Anterior cingulate cortex (tissue), 58 donors: ENCODE results near the gene SURF2.
A peak's percentile ranks its signal among the peaks of the same experiment; 100 is the strongest.
"Not testable (repeated sequence)": the region's sequence is repeated elsewhere in the genome, so short reads cannot be mapped to it uniquely, and the experiment has no call there.

Source experiments
- DNase-seq, 58 donors: peaks; one replicate each; lab custom pipeline; 2025; lab: John Stamatoyannopoulos, UW

The SURF2 gene

DNA sequence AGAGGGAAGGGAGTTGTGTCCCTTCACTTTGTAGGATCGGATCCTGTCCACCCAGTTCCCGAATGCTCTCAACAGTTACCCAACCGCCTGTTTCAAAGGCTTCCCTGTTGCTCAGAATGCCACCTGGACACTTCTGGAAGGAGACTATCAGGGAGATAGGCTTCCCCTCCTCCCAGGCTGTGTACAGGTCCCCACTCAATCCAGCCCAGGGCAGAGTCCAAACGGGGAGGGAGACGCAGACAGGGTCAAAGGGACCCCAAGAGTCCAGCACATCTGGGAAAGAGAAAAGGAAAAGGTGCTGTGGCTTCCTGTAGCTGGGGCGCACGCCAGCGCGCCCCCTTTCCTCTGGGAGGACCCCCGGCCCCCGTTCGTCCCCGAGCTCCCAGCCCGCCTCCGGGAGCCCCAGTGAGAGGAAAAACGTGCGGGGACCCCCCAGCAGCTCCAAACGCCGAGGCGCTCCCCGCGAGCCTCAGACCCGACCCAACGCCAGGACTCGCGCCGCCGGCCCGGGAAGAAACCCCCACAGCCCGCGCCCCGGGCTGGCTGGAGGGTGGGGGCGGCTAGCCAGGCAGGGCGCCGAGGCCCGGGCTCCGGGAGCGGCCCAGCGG is 18.9 kb downstream of the SURF2 start:
- no peak for DNase-seq

DNA sequence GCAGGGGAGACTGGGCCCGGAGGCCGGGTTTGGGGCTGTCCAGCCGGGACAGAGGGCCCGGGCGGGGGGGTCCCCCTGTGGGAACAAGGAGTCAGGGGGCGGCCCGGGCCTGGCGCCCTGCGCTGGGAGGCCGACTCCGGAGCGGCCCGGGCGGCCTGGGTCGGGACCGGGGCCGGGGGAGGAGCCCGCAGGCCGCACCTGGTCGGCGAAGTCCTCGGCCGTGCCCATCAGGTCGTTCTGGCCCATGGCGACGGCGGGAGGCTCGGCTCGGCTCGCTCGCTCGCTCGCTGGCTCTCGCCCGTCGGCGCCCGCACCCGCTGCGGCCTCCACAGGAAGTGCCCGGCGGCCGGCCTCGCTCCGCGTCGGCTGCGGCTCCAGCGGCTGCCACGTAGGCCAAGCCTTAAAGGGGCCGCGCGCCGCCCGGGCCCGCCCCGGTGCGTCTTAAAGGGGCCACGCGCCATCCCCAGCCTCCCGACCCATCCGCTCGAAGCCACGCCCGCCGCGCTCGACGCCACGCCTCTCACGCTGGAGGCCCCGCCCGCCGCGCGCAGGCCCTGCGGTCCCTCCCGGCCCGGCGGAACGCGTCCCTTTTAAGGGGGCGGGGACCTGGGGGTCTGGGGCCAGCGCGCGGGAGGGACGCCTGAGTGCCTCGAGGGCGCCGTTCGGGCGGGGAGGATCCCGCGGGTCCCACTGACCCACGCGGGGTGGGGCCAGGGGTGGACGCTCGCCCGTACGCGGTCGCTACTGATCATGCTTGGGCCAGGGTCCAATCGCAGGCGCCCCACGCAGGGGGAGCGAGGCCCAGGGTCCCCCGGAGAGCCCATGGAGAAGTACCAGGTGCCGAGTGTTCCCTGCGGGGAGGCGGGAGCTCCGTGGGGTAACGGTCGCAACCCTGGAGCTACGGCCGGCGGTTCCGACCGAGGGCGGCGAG is 19.6 kb downstream of the SURF2 start, which contains the start of the genes STKLD1 and SURF4:
Gene STKLD1, plus strand, starts transcription at position 643 of the 931 bp plus-strand sequence. Its CDS starts 108 bp downstream, at position 751.
Gene SURF4, minus strand, starts transcription at position 337 of the 931 bp plus-strand sequence. Its CDS starts 91 bp downstream, at position 246.
- DNase-seq = peak; percentile 29 to 97 (median 92)

DNA sequence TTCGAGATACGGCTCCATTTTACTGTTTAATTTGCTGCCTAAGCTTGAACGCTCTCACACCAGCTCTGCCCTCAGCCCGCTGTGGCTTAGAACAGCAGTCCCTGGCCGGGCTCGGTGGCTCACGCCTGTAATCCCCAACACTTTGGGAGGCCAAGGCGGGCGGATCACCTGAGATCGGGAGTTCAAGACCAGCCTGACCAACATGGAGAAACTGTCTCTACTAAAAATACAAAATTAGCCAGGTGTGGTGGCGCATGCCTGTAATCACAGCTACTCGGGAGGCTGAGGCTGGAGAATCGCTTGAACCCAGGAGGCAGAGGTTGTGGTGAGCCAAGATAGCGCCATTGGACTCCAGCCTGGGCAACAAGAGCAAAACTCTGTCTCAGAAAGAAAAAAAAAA is 20.9 kb downstream of the SURF2 start:
- DNase-seq = not testable (repeated sequence)

DNA sequence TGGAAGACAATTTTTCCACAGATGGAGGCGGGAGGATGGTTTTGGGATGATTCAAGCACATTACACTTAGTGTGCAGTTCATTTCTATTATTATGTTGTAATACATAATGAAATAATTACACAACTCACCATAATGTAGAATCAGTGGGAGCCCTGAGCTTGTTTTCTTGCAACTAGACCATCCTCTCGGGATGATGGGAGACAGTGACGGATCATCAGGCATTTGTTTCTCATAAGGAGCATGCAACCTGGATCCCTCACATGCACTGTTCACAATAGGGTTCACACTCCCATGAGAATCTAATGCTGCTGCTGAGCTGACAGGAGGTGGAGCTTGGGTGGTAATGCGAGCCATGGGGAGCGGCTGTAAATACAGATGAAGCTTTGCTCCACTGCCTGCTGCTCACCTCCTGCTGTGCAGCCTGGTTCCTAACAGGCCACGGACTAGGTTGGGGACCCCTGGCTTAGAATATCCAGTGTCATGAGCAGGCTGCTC is 21.4 kb downstream of the SURF2 start:
- DNase-seq = no peak

DNA sequence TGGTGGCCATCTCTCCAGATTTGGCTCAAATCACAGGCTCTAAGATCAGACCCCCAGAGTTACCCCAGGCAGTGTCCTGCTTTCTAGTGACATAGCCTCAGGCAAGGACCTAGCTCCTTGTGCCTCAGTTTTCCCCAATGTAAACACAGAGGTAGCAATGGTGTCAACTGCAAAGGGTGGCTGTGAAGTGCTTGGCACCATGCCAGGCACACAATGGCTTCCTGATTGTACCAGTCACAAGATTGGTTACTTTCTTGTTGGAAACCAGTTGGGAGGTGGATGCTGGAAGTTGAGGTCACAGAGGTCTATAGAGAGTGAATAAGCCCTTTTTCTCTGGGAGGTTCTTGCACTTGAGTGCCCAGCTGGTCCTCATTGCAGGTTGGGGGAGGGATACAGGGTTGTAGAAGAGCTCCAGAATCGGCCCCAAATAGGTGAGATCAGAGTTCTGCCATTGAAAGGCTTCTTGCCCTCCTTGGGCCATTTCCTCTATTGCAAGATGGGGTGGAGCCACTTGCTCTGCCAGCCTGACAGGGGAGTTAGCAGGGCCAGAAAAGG is 22.1 kb downstream of the SURF2 start:
- DNase-seq = peak in 1 of 58 donors; percentile 39

DNA sequence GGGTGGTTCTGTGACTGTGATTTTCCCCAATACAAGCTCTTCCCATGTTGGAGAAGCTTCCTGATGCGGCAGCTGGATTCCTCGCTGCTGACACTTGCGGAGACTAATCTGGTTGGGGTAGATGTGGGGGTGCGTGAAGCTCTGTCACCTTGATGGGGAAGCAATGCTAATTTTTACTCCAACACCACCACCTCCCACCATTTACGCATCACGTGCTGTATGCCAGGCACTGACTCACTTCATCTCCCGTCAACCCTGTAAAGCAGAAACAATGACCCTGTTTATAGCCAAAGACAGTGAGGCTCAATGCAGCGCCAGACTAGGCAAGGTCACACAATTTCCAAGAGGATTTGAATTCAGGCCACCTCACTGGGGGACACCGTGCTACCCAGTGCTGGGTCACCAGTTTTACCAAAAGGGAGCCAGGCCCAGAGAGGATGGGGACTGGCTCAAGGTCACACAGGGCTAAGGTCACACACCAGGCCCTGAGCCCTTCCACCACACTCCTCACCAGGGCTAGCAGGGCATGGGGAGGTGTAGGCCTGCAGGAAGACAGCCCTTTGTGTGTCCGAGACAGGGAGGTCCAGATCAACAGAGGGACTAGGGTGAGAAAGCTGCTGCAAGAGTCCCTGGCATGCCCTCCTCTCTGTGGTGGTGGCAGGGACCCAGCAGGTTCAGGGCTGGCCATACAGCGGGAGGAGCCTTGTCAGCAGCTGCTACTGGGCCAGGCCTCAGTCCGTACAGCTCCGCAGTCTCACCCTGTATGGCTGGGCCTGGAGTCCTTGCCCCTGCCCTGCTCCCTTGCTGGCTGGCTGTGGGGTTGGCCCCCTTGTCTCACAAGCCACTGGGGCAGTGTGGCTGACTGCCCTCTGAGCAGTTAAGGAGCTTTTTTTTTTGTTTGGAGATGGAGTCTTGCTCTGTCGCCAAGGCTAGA is 23.1 kb downstream of the SURF2 start:
- peak in 21 of 58 donors; percentile 9 to 65 (median 41) for DNase-seq

DNA sequence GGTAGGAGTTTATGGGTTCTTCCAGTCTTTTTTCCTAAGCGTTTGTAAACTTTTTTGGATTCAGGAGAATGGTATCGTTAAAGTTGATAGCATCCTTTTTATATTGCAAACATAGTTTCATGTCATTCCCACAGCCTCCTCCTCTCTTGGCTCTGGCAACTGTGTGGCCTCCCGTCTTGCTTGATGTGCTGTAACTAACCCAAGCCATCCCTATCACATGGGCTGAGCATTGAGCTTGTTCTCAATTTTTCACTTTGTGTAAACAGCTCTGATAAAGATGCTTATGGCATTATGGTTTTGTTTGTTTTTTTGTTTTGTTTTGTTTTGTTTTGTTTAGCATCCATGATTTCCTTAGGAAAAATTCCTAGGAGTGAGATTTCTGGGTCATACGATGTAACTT is 24.4 kb downstream of the SURF2 start:
- DNase-seq = peak in 12 of 58 donors; percentile 8 to 40 (median 26)

DNA sequence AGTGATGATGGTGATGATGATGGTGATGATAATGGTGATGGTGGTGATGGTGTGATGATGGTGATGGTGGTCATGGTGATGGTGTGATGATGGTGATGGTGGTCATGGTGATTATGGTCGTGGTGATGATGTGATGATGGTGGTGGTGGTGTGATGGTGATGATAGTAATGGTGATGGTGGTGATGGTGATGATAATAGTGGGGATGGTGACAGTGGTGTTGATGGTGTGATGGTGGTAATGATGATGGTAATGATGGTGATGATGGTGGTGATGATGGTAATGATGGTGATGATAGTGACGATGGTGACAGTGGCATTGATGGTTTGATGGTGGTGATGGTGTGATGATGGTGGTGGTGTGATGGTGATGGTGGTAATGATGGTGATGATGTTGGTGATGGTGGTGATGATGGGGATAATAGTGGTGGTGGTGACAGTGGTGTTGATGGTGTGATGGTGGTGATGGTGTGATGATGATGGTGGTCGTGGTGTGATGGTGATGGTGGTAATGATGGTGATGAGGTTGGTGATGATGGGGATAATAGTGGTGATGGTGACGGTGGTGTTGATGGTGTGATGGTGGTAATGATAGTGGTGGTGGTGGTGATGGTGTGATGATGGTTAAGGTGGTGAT is 26.3 kb downstream of the SURF2 start:
- no peak for DNase-seq

DNA sequence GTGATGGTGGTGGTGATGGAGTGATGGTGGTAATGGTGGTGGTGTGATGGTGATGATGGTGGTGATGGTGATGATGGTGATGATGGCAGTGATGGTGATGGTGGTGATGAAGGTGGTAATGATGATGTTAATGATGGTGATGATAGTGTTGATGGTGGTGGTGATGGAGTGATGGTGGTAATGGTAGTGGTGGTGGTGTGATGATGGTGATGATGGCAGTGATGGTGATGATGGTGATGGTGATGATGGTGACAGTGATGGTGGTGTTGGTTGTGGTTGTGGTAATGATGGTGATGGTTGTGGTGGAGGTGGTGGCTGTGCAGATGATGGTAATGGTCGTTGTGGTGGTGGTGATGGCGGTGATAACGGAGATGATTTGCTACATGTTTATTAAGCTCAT is 27.1 kb downstream of the SURF2 start:
- no peak for DNase-seq

DNA sequence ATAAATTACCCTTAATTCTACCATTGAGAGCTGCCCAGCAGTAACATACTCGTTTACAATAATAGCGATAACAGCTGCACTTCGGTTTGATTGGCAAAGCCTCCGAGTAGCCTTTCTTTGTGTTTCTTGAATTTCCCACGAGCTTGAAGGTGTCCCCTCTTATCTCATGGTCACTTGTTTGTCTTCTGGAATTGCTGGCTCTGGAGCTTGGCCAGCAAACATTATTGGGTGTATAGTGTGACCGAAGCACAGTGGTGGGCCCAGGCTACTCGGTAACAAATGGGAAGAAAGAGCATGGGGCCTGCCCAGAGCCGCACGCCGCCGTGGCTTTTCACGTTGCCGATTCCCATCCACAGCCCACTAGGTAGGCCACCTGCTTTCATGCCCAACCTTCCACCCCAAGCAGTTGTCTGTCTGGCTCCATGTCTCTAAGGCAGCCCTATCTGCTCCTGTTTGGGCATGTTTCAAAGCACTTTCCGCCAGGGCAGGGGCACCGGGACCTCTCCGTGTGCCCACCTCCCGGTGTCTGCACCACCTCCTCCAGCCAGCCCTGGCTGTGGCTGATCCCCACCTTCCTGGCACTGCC is 28.5 kb downstream of the SURF2 start:
- DNase-seq = no peak

DNA sequence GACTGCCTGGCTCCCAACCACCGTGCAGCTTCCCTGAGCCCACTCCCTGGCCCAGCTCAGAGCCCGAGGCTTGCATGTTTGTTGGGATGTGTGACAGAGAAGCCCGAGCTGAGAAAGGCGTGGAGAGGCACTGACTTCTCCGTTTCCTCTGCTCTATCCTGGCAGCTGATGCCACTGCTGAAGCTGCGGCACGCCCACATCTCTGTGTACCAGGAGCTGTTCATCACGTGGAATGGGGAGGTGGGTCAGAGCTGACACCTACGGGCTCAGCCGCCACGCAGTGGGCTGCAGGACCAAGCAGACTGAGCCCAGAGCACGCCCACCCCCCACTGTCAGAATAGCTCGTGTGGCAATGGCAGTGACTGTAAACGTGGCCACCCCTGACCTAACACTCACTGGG is 29.1 kb downstream of the SURF2 start:
- peak in 19 of 58 donors; percentile 7 to 65 (median 31) for DNase-seq

DNA sequence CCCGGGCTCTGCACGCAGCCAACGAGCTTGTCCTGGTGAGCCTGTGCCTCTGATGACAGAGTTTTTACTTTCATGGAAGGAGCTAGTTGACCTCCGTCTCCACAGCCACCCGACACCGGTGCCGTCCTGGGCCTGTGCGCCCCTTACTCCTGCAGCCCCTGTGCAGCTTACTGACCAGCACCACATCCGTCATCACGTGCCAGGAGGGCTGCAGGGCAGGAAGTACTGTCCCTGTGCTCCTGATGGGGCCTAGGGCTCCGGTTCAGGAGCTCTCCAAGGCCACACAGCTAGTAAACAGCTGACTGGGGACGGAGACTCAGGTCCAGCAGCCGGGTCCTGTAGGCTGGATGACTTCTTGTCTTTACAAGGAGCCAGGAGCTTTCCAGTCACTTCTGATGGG is 30.0 kb downstream of the SURF2 start:
- no peak for DNase-seq

DNA sequence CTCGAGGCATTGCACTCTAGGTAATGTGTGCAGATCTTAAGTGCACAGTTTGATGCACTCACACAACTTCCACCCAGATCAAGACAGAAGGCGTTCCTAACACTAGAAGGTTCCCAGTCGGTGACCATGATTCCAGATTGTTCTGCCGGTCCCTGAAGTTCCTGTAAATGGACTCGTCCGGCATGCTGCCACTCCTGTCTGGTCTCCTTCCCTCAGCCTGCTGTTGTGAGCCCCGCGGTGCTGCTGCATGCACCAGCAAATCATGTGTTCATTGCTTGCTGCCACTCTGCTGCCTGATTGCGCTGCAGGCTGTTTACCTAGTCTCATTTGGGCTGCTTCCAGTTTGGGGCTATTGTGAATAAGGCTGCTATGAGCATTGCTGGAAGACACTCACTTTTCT is 31.3 kb downstream of the SURF2 start:
- DNase-seq = no peak

DNA sequence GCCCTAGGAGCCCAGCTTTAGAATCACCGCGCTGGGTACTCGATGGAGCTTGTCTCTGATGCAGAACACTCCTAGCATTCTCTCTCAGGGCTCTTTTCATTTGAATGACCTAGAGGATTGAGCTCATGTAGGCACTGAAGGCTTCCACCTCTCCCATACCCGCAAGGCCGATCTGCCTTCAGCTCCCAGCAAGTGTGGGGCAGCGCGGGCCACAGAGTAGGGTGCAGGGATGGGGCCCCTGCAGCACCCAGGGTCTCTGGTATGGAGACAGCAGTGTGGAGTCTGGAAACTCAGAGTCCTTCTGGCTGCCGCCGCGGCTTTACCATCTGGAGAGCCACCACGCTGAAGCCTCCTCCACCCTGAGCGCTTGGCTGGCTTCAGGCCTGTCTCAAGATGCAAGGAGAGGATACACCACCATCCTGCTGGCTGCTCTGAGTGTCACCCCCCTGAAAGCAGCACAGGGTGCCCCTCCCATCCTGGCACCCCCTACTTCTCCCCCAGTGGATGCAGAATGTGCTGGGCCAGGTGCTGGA is 32.7 kb downstream of the SURF2 start:
- DNase-seq = peak in 22 of 58 donors; percentile 7 to 67 (median 34)

DNA sequence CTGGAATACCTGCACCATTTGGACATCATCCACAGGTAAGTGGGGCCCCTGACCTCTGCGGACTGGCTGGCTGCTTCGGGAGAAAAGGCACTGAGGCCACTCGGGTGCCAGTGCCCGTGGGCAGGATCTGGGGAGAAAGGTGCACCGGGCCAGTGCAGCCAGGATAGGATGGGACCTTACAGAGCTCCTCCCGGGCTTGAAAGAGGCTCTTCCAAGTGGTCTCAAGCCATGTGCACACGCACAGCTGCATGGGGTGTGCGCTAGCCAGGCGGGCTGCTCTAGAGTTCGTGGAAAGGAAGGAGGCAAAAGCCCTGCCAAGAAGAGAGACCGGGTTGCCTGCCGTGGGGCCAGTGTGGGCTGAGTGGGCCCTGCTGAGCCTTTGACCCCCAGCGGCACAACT is 33.2 kb downstream of the SURF2 start:
- no peak for DNase-seq

DNA sequence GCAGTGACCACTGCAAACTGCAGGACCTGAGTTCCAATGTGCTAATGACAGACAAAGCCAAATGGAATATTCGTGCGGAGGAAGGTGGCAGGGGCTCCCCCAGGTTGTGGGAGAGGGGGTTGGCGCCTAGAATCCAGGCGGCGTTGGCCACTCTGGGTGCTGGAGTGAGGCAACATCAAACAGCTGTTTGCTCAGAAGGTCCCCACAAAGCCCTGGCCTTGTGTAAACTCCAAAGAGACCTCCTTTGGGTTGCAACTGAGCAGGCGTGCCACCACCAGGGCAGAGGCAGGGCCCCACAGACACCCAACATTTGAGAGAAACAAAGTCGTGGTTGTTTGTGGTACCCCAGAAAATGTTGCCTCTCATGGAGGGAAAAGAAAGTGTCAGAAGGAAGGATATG is 34.4 kb downstream of the SURF2 start:
- DNase-seq = no peak

DNA sequence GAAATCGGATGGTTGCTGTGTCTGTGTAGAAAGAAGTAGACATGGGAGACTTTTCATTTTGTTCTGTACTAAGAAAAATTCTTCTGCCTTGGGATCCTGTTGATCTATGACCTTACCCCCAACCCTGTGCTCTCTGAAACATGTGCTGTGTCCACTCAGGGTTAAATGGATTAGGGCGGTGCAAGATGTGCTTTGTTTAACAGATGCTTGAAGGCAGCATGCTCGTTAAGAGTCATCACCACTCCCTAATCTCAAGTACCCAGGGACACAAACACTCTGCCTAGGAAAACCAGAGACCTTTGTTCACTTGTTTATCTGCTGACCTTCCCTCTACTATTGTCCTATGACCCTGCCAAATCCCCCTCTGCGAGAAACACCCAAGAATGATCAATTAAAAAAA is 35.1 kb downstream of the SURF2 start:
- not testable (repeated sequence) for DNase-seq

DNA sequence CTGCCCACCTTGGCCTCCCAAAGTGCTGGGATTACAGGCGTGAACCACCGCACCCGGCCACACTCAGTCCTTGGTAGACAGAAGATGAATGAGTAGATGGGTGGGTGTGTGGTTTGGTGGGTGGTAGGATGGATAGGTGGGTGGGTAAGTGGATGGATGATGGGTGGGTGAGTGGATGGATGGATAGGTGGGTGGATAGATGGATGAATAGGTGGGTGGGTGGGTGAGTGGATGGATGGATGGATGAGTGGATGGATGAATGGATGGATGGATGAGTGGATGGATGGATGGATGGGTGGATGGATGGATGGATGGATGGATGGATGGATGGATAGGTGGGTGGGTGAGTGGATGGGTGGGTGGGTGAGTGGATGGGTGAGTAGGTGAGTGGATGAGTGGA is 36.0 kb downstream of the SURF2 start:
- not testable (repeated sequence) for DNase-seq

DNA sequence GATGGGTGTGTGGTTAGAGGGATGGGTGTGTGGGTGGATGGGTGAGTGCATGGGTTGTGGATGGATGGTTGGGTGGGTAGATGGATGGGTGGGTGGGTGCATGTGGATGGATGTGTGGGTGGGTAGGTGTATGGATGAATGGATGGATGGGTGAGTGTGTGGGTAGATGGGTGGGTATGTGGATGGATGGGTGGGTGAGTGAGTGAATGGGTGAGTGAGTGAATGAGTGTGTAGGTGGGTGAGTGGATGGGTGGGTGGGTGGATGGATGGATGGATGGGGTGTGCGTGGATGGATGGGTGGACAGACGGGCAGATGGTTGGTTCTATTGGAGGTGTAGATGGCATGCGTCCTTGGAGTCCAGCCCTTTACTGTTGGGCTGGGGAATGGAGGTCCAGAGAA is 37.0 kb downstream of the SURF2 start:
- DNase-seq = no peak
